Neural progenitor cell (in vitro differentiated cells): ENCODE measurements around the gene AK1. TPM values are rescaled to one million over a fixed set of nuclear protein-coding genes. Genes with fewer than 3 reads are reported as not detected.

ENCODE experiments used
- DNase-seq: peaks from one replicate; pipeline ENCODE4 v3.0.0-alpha.2; 2016; ENCODE audit warnings: low spot score
- H2AFZ ChIP-seq: fragments of 200-600 bp; sonication (generic); replicated peaks from 2 replicates; pipeline ENCODE4 v1.6.1; 2016; ENCODE audit warnings: antibody characterized with exemption
- H3F3A ChIP-seq: fragments of 200-600 bp; sonication (generic); 2 replicates; pipeline ENCODE4 v1.6.1; 2016; ENCODE audit warnings: antibody characterized with exemption, low read depth
- H3K27ac ChIP-seq: fragments of 200-600 bp; sonication (generic); 2 replicates; pipeline ENCODE4 v1.5.1; 2016; ENCODE audit warnings: mild to moderate bottlenecking
- H3K27me3 ChIP-seq: fragments of 200-600 bp; sonication (generic); 2 replicates; pipeline ENCODE4 v1.6.1; 2016; ENCODE audit warnings: mild to moderate bottlenecking, moderate library complexity
- H3K36me3 ChIP-seq: fragments of 200-600 bp; sonication (generic); 2 replicates; pipeline ENCODE4 v1.5.1; 2016
- H3K4me1 ChIP-seq: fragments of 200-600 bp; sonication (generic); 2 replicates; pipeline ENCODE4 v1.6.1; 2016; ENCODE audit warnings: mixed run types
- H3K4me2 ChIP-seq: fragments of 200-600 bp; sonication (generic); 2 replicates; pipeline ENCODE4 v1.6.1; 2016
- H3K4me3 ChIP-seq: fragments of 200-600 bp; sonication (generic); 2 replicates; pipeline ENCODE4 v1.5.1; 2016
- H3K79me2 ChIP-seq: fragments of 200-600 bp; sonication (generic); 2 replicates; pipeline ENCODE4 v1.6.1; 2016; ENCODE audit warnings: low read depth
- H3K9ac ChIP-seq: fragments of 200-600 bp; sonication (generic); 2 replicates; pipeline ENCODE4 v1.6.1; 2016
- H3K9me3 ChIP-seq: fragments of 200-600 bp; sonication (generic); 2 replicates; pipeline ENCODE4 v1.5.1; 2016; ENCODE audit warnings: low read depth
- H4K20me1 ChIP-seq: fragments of 200-600 bp; sonication (generic); 2 replicates; pipeline ENCODE4 v1.6.1; 2016; ENCODE audit warnings: low read depth
- H3K27ac Mint-ChIP-seq: 3 replicates; pipeline ENCODE4 v1.8.0; 2021; ENCODE audit warnings: mixed read lengths
- H3K27me3 Mint-ChIP-seq: 2 replicates; pipeline ENCODE4 v1.8.0; 2022; ENCODE audit warnings: low read depth, mild to moderate bottlenecking, inconsistent platforms, moderate library complexity, mixed read lengths; ENCODE audit not compliant: insufficient read depth
- H3K36me3 Mint-ChIP-seq: 3 replicates; pipeline ENCODE4 v1.8.0; 2021; ENCODE audit warnings: mixed read lengths
- H3K4me1 Mint-ChIP-seq: 3 replicates; pipeline ENCODE4 v1.8.0; 2021; ENCODE audit warnings: mixed read lengths
- H3K4me3 Mint-ChIP-seq: 3 replicates; pipeline ENCODE4 v1.8.0; 2021; ENCODE audit warnings: mild to moderate bottlenecking, moderate library complexity, mixed read lengths
- H3K9me3 Mint-ChIP-seq: 3 replicates; pipeline ENCODE4 v1.8.0; 2020; ENCODE audit warnings: mixed read lengths
- EZH2 ChIP-seq: fragments of 200-600 bp; sonication (generic); IDR thresholded peaks from 2 replicates; pipeline ENCODE4 v1.6.1; 2017; ENCODE audit warnings: antibody characterized with exemption, mild to moderate bottlenecking, moderate library complexity
- EZH2phosphoT487 ChIP-seq: fragments of 200-600 bp; sonication (generic); IDR thresholded peaks from 2 replicates; pipeline ENCODE4 v1.6.1; 2017; ENCODE audit warnings: antibody characterized with exemption
- total RNA-seq: library from RNA; depleted of rRNA; stranded (reverse); fragments of >200 nt; gene quantifications from 2 replicates; pipeline ENCODE4 v1.2.3, GENCODE V29; 2015; ENCODE audit warnings: low replicate concordance
- TF ChIP-seq, protein P1 (sequence below): fragments of 200-600 bp; sonication (generic); IDR thresholded peaks from 2 replicates; pipeline ENCODE4 v1.5.1; 2017; ENCODE audit warnings: antibody characterized with exemption, mild to moderate bottlenecking

AK1 gene
- total RNA-seq, 1 donor from 2014 or later: 25.6 TPM

DNA sequence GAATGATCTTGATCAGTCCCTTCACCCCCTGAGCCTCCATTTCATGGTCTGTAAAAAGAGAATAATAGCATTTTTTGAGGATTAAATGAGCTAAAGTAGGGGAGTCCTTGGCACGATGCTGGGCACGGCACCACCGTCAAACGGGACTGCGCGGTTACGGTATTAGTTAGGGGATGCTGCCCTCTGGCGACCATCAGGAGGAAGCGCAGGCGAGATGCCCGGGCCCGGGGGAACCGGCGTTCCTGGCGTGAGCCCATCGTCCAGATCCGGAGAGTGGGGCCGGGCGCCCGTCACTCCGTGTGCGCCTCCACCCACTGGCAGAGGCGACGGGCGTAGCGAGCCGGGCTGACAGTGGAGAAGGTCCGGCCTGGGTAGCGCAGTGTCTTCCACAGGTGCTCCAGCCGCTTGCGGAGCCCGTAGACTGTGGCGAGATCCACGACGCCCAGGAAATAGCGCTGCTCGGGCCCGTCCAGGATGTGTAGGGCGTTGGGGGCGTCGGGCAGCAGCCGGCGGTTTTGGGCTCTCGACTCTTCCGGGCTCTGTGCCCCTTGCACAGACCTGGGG, 44.2 kb upstream of the AK1 start:
- peaks cover 5% of the 10 kb centered on the region for H4K20me1 ChIP-seq
- no peak overlapping the region for H3K4me3 ChIP-seq
- peaks cover 29% of the 10 kb centered on the region for H3K27me3 Mint-ChIP-seq
- H3K4me2 ChIP-seq: no peak overlapping the region
- no peak overlapping the region for H3K4me3 Mint-ChIP-seq
- H3K79me2 ChIP-seq: no peaks in the 10 kb centered on the region
- no peaks in the 10 kb centered on the region for H3K9me3 Mint-ChIP-seq
- H3K27ac ChIP-seq: no peak overlapping the region
- peaks cover 4% of the 10 kb centered on the region for H3K4me1 ChIP-seq
- H3K36me3 ChIP-seq: no peaks in the 10 kb centered on the region
- H3K9me3 ChIP-seq: no peaks in the 10 kb centered on the region
- H3K27me3 ChIP-seq: peaks cover 31% of the 10 kb centered on the region
- no peaks in the 10 kb centered on the region for H3K36me3 Mint-ChIP-seq
- peaks cover 22% of the 10 kb centered on the region for H3F3A ChIP-seq
- no peak overlapping the region for H3K9ac ChIP-seq
- peak; percentile 77 for DNase-seq
- no peak overlapping the region for H2AFZ ChIP-seq
- TF ChIP-seq EZH2phosphoT487 (no peak), EZH2 (no peak)
- TF ChIP-seq, protein P1, sequence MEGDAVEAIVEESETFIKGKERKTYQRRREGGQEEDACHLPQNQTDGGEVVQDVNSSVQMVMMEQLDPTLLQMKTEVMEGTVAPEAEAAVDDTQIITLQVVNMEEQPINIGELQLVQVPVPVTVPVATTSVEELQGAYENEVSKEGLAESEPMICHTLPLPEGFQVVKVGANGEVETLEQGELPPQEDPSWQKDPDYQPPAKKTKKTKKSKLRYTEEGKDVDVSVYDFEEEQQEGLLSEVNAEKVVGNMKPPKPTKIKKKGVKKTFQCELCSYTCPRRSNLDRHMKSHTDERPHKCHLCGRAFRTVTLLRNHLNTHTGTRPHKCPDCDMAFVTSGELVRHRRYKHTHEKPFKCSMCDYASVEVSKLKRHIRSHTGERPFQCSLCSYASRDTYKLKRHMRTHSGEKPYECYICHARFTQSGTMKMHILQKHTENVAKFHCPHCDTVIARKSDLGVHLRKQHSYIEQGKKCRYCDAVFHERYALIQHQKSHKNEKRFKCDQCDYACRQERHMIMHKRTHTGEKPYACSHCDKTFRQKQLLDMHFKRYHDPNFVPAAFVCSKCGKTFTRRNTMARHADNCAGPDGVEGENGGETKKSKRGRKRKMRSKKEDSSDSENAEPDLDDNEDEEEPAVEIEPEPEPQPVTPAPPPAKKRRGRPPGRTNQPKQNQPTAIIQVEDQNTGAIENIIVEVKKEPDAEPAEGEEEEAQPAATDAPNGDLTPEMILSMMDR: peak; percentile 94
- H3K27ac Mint-ChIP-seq: no peak overlapping the region
- peaks cover 20% of the 10 kb centered on the region for H3K4me1 Mint-ChIP-seq

DNA sequence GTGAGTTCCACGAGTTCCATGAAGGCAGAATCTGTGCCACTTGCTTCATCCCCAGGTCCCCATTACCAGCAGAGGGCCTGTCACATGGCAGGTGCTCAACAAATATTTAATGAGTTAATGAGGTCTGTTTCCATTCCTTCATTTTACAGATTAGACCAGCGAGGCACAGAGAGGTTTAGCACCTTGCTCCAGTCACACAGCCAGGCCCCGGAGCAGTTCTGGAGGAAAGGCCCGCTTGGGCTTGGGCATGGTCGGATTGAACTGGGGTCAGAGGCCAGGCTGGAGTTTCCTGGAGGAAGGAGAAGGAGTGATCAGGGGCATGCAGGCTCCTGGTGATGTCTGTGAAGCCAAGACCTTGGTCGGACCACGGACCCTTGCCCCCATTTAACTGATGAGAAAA, 43.3 kb upstream of the AK1 start:
- Histone ChIP-seq H3K4me2 (no peak overlapping the region), H2AFZ (no peak overlapping the region), H3K36me3 (no peaks in the 10 kb centered on the region), H3K4me1 (no peaks in the 10 kb centered on the region), H4K20me1 (no peaks in the 10 kb centered on the region), H3K79me2 (no peaks in the 10 kb centered on the region), H3K4me3 (no peak overlapping the region), H3K9ac (no peak overlapping the region), H3F3A (peaks cover 15% of the 10 kb centered on the region), H3K27me3 (peaks cover 31% of the 10 kb centered on the region), H3K27ac (no peak overlapping the region), H3K9me3 (no peaks in the 10 kb centered on the region)
- Mint-ChIP-seq H3K27ac (no peak overlapping the region), H3K36me3 (no peaks in the 10 kb centered on the region), H3K27me3 (peaks cover 20% of the 10 kb centered on the region), H3K4me1 (peaks cover 23% of the 10 kb centered on the region), H3K4me3 (no peak overlapping the region), H3K9me3 (no peaks in the 10 kb centered on the region)
- TF ChIP-seq, protein P1: no peak
- TF ChIP-seq EZH2phosphoT487 (no peak), EZH2 (no peak)
- DNase-seq: no peak

DNA sequence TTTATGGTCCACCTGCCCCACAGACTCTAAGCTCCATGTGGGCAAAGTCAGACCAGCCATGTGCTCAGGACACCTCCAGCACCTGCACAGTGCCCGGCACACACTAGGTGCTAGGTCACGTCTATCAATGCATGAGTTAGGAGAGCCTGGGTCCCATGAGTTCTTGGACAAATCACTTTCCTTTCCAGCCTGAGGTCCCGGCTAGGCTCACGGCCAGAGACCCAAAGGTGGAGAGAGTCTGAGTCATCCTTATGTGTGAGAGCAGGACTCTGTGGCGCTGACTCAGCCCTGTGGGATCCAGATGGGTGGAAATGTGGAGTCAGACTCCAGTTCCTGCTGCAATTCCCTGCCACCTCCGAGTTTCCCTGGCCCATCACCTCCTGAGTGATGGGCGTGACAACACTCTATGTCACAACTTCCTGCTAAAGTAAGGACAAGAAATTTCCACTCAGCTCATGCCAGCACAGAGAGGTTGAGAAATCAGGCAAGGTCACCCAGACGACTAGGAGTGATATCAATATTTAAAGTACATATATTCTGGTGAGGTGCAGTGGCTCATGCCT, 41.9 kb upstream of the AK1 start:
- H3K36me3 ChIP-seq: no peaks in the 10 kb centered on the region
- Mint-ChIP-seq H3K9me3 (no peaks in the 10 kb centered on the region), H3K27ac (no peak overlapping the region), H3K4me1 (peaks cover 24% of the 10 kb centered on the region), H3K36me3 (no peaks in the 10 kb centered on the region), H3K27me3 (peaks cover 13% of the 10 kb centered on the region), H3K4me3 (no peak overlapping the region)
- H3K9me3 ChIP-seq: no peaks in the 10 kb centered on the region
- TF ChIP-seq, protein P1: no peak
- TF ChIP-seq EZH2 (no peak), EZH2phosphoT487 (no peak)
- H3K4me3 ChIP-seq: no peak overlapping the region
- H3K79me2 ChIP-seq: no peaks in the 10 kb centered on the region
- no peaks in the 10 kb centered on the region for H4K20me1 ChIP-seq
- H2AFZ ChIP-seq: no peak overlapping the region
- H3K27me3 ChIP-seq: peaks cover 37% of the 10 kb centered on the region
- DNase-seq: no peak
- no peak overlapping the region for H3K9ac ChIP-seq
- H3K27ac ChIP-seq: no peak overlapping the region
- H3K4me2 ChIP-seq: no peak overlapping the region
- H3K4me1 ChIP-seq: no peaks in the 10 kb centered on the region
- peaks cover 14% of the 10 kb centered on the region for H3F3A ChIP-seq
